Testis (tissue), 3 donors: ENCODE data around the gene SHB. TPM values are rescaled to one million over a fixed set of nuclear protein-coding genes. Genes with fewer than 3 reads are reported as not detected.

Experiments
- DNase-seq: peaks from one replicate; pipeline ENCODE4 v3.0.0-alpha.2; 2019
- H3K27ac ChIP-seq, 2 donors: fragments of 200-600 bp; sonication (generic); one replicate each; pipeline ENCODE4 v1.5.1; 2019
- H3K27me3 ChIP-seq: fragments of 200-600 bp; sonication (generic); one replicate; pipeline ENCODE4 v1.5.1; 2019
- H3K36me3 ChIP-seq: fragments of 200-600 bp; sonication (generic); one replicate; pipeline ENCODE4 v1.5.1; 2017; ENCODE audit warnings: low read depth; ENCODE audit errors: missing control alignments
- H3K4me1 ChIP-seq: fragments of 200-600 bp; sonication (generic); one replicate; pipeline ENCODE4 v1.5.1; 2019
- H3K4me3 ChIP-seq, 2 donors: fragments of 200-600 bp; sonication (generic); one replicate each; pipeline ENCODE4 v1.5.1; 2017 to 2019
- H3K9me3 ChIP-seq: fragments of 200-600 bp; sonication (generic); one replicate; pipeline ENCODE4 v1.5.1; 2017
- POLR2A ChIP-seq: fragments of 450-650 bp; IDR thresholded peaks from one replicate; pipeline ENCODE4 v1.6.1; 2017; ENCODE audit warnings: antibody characterized with exemption, mild to moderate bottlenecking, moderate library complexity
- WGBS, 2 donors: methylation state at CpG; one replicate each; pipeline ENCODE4 v1.1.5; 2018; 5-methylcytosine and 5-hydroxymethylcytosine counted together
- intact Hi-C: fragments of 100-400 bp; cut with DNase I; formaldehyde crosslinking; loops from one replicate; pipeline ENCODE4 v1.15.1; 2023; ENCODE audit warnings: low total_unique reads
- polyA plus RNA-seq: library from polyadenylated mRNA; stranded (reverse); fragments of 350-450 nt; fragmentation: Illumina TruSeq; extraction: RNeasy Lipid Tissue Mini Kit (QIAGEN cat#74804); gene quantifications from one replicate; pipeline ENCODE4 v1.2.3, GENCODE V29; 2014; ENCODE audit warnings: low read depth, low replicate concordance; ENCODE audit not compliant: insufficient read depth
- total RNA-seq, 2 donors: library from RNA; depleted of rRNA; stranded (reverse); fragments of >200 nt; gene quantifications; one replicate each; pipeline ENCODE4 v1.2.3, GENCODE V29; 2016
- TF ChIP-seq, protein P1 (sequence below), 3 experiments: fragments of 450-650 bp in 2 of 3; fragments of 200-600 bp in 1 of 3; sonication (generic) in 1 of 3; IDR thresholded peaks; one replicate each; pipeline ENCODE4 v1.5.1; 2016 to 2019; ENCODE audit warnings: antibody characterized with exemption in 3 of 3, mild to moderate bottlenecking in 2 of 3, moderate library complexity in 1 of 3

Gene SHB
- total and polyA plus RNA-seq, 3 donors from 2014 or later: 8.6 to 22.3 (median 21.2) TPM

DNA sequence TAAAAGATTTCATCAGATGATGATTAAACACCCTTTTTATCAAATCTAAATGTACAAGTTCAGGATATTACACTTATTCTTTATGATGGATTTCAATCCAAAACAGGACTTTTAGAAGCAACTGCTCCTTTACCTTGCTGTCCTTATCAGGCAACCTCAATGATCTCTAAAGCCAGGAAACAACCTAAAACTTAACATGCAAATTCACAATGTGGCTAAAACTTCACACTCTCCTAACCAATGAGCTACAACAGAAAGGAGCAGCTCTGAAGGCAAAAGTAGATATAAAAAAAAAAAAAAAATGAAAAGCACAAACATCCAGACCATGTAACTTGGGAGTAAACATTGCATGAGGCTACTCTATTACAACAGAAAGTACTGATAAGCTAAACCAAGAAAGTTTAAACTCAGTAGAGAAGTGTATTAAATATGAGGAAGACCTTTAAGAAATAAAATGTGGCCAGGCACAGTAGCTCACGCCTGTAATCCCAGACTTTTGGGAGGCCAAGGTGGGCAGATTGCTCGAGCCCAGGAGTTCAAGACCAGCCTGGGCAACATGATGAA lies 188.0 kb downstream of the SHB start:
- no peaks in the 10 kb centered on the region for H3K27me3 ChIP-seq
- 88% methylated on average over 2 of the region's 2 CpGs for WGBS, 2 donors
- no peaks in the 10 kb centered on the region for H3K36me3 ChIP-seq
- no peak for DNase-seq
- no peak overlapping the region for H3K27ac ChIP-seq
- no peak for TF ChIP-seq POLR2A
- TF ChIP-seq, protein P1, sequence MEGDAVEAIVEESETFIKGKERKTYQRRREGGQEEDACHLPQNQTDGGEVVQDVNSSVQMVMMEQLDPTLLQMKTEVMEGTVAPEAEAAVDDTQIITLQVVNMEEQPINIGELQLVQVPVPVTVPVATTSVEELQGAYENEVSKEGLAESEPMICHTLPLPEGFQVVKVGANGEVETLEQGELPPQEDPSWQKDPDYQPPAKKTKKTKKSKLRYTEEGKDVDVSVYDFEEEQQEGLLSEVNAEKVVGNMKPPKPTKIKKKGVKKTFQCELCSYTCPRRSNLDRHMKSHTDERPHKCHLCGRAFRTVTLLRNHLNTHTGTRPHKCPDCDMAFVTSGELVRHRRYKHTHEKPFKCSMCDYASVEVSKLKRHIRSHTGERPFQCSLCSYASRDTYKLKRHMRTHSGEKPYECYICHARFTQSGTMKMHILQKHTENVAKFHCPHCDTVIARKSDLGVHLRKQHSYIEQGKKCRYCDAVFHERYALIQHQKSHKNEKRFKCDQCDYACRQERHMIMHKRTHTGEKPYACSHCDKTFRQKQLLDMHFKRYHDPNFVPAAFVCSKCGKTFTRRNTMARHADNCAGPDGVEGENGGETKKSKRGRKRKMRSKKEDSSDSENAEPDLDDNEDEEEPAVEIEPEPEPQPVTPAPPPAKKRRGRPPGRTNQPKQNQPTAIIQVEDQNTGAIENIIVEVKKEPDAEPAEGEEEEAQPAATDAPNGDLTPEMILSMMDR (IDR thresholded peaks at IDR 0.05): no peak
- no peaks in the 10 kb centered on the region for H3K9me3 ChIP-seq
- no peak overlapping the region for H3K4me3 ChIP-seq
- no peaks in the 10 kb centered on the region for H3K4me1 ChIP-seq
- intact Hi-C loops: no loop called here

DNA sequence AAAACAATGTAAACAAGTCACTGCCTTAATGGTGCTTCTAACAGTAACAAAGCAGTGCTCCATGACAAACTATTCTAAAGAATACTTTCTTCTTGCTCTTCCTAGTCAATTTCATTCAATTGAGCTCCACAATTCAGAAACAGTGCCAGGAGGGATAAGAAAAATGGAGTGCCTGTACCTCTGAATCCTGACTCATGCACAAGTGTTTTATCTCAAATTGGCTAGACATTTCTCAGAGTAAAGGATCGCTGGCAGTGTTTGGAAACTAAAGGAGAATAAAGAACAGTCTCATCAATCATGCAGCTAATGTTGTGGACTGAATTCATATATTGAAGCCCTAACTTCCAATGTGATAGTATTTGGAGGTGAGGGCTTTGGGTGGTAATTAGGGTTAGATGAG lies 192.7 kb downstream of the SHB start:
- no peak for TF ChIP-seq POLR2A
- TF ChIP-seq, protein P1 (IDR thresholded peaks at IDR 0.05): no peak

DNA sequence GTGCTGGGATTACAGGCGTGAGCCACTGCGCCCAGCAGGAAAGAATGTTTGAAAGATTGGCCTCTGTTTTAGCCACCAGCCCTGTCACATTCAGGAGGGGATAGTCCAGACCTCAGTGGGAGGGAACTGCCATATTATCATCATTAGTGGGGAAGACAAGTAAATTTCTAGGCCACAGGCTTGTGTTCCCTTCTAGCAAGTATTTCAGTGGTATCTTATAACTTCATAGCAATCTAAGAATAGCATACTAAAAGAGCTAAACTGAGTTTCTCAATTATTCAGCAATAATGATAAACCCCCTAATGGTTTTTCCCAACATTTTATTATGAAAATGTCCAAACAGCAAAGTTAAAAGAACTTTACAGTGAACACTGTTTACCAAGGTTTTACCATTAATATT lies 195.1 kb downstream of the SHB start:
- 92 to 97% methylated on average over 2 of the region's 2 CpGs for WGBS, 2 donors
- intact Hi-C loops: no loop called here
- no peak for DNase-seq
- H3K27ac ChIP-seq: no peak overlapping the region
- H3K27me3 ChIP-seq: no peaks in the 10 kb centered on the region
- H3K4me3 ChIP-seq: no peak overlapping the region
- H3K4me1 ChIP-seq: no peaks in the 10 kb centered on the region
- no peaks in the 10 kb centered on the region for H3K36me3 ChIP-seq
- TF ChIP-seq, protein P1 (IDR thresholded peaks at IDR 0.05): no peak
- no peak for TF ChIP-seq POLR2A
- no peaks in the 10 kb centered on the region for H3K9me3 ChIP-seq

More for the DNA sequence above, 192.7 kb downstream of the SHB start:
- H3K4me3 ChIP-seq: no peak overlapping the region
- H3K36me3 ChIP-seq: no peaks in the 10 kb centered on the region
- no peaks in the 10 kb centered on the region for H3K9me3 ChIP-seq
- 91 to 100% methylated on average over 1 of the region's 1 CpG for WGBS, 2 donors
- DNase-seq: no peak
- no peaks in the 10 kb centered on the region for H3K27me3 ChIP-seq
- H3K27ac ChIP-seq: no peak overlapping the region
- no peaks in the 10 kb centered on the region for H3K4me1 ChIP-seq
- intact Hi-C loops: no loop called here

- no peaks in the 10 kb centered on the region for H3K27me3 ChIP-seq
- no peaks in the 10 kb centered on the region for H3K36me3 ChIP-seq
- 84 to 87% methylated on average over 5 of the region's 5 CpGs for WGBS, 2 donors
- H3K4me1 ChIP-seq: no peaks in the 10 kb centered on the region
- TF ChIP-seq, protein P1 (IDR thresholded peaks at IDR 0.05): no peak
- TF ChIP-seq POLR2A: no peak
- intact Hi-C loops: no loop called here
- H3K9me3 ChIP-seq: no peaks in the 10 kb centered on the region
- no peak for DNase-seq
- H3K27ac ChIP-seq: no peak overlapping the region
- H3K4me3 ChIP-seq: no peak overlapping the region
These were observed 198.2 kb downstream of the SHB start for GRCh38 chr9:37870799-37871176.

GRCh38 chr9:37870081-37870798 lies 198.8 kb downstream of the SHB start:
- TF ChIP-seq, protein P1 (IDR thresholded peaks at IDR 0.05): no peak
- no peak for TF ChIP-seq POLR2A
- DNase-seq: no peak
- no peak overlapping the region for H3K4me3 ChIP-seq
- no peaks in the 10 kb centered on the region for H3K36me3 ChIP-seq
- no peaks in the 10 kb centered on the region for H3K4me1 ChIP-seq
- intact Hi-C loops: no loop called here
- no peaks in the 10 kb centered on the region for H3K27me3 ChIP-seq
- WGBS, 2 donors: 94 to 96% methylated on average over 5 of the region's 5 CpGs
- H3K27ac ChIP-seq: no peak overlapping the region
- H3K9me3 ChIP-seq: no peaks in the 10 kb centered on the region
